NCI-H187 treated with DMSO at 0.1 percent for 48 hours (cell line): ENCODE results near the gene EVX2.

Source experiments
- DNase-seq: peaks from one replicate; lab custom pipeline; 2025; lab: John Stamatoyannopoulos, UW

Gene EVX2

DNA sequence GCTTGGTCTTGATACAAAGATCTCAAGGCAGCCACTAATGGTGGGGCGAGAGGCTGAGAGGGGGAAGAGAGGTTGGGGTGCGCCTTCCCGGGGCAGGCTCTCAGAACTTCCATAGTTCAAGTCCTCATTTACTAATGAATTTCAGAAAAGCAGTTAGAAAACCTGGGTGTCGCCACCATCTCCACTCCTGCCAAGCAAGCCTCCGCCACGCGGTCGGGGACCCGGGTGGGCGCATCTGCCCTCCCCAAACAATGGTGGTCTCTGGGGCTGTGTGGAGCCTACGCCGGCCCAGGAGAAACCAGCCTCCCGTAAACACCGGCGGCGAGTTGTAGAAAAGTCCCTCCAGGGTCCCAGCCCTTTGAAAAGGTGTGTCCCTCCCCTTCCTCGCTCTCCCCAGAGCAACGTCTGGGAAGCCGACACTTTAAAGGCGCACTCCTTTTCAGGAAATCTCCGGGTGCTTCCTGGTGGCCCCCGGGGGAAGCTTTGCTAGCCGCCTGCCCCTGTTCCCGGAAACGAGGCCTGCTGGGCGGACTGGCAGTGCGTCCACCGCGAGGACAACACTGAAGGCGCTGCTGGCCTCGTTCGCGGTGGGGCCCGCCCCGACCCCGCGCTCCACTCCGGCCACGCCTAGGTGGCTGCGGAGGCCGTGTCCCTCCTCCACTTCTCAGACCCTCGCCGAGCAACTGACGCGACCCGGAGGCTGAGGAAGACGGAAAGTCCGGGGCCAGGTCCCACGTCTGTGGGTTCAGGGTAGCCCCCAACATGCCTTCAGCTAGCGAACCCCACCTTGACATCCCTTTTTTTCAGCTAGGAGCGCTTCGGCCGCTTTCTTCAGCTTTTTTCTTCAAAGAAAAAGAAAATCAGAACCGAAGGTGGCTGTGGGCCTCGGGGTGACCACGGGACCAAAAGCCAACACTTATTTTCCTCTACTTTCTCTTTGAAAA is 16.8 kb downstream of the EVX2 start:
- DNase-seq = no peak

DNA sequence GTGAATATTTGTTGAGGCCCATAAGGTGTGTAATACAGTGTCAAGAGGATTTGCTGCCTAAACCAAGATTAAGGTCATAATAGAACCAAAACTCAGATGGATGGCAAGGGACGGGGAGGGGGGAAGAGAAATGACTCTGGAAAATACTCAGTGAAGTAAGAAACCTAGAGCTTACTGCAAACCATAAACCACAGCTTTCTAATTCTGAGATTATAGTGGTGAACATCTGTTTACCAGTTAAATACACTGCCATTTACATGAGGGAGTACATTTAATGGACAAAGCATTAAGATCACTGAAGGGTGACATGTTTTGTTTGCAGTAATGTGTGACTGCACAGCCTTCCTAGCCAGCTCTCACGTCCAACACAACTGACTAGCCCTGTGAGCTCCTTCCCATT is 19.8 kb downstream of the EVX2 start:
- no peak for DNase-seq

GRCh38 chr2:176056406-176056805 is 27.4 kb downstream of the EVX2 start:
- no peak for DNase-seq

DNA sequence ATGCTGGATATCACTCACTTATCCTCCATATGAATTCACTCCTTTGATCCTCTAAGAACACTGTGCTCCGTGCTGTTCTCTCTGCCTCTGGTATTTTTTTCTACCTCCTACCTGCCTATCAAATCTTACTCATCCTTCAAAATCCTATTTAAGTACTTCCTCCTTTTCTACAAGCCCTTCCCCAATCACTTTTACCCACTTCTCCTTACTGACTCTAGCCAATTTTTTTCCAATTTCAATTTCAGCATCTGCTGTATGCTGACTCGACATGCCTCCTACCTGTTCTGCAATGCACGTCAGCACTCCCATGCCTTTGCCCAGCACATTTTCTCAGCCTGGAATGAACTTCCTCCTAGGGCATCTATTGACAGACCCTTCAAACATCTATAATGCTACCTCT is 44.4 kb downstream of the EVX2 start:
- DNase-seq = no peak

DNA sequence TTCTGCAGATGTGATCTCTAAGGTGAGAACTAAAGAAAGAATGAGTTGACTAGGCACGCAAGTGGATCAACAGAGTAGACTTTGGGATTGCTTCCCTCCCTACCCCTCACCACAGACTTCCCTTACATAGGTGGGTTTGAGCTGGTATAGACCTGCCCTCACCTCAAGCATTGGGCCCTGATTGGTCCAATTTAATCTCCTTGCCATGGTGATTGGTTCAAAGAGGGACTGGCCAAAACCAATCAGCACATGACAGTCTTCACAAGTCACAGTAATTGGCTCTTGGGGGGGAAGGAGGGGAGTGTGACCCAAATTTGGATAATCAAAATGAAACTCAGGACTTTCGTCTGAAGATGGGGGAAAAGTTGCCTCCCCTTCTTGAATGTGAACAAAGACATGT is 45.1 kb downstream of the EVX2 start:
- DNase-seq = no peak

- DNase-seq = no peak
Measured at GRCh38 chr2:176035013-176035691, 48.6 kb downstream of the EVX2 start.

DNA sequence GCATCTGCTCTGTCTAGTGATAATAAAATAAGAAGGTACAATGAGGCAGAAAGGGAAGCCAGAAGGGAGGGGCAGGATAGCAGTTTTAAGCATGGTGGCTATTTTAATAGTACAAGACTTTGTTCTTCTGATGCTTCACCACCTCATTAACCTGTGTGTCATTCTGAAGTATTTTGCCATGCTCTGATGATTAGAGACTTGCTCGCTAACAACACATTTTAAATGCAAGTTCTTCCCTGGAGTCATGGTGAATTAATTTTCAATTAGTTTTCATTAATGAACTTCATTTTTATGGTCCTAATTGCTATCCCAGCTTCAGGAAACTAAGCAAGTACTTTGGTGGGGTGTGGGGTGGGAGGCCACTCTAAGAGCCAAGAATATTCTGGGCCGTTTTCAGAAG is 56.0 kb downstream of the EVX2 start:
- DNase-seq = no peak
